ENCODE measurements around the gene CTIF.

GRCh38 chr18:48534364-48534763 is 4.5 kb upstream of the CTIF start:
- TF ChIP-seq CTCF (IDR thresholded peaks at IDR 0.05; ENCODE audit: low read depth, low read length) = no peak
- no peak for TF ChIP-seq EZH2phosphoT487 (IDR thresholded peaks at IDR 0.05; ENCODE audit: low read depth)
